Loucy (cell line): ENCODE measurements around the gene FAM236D.
"Not testable (repeated sequence)": the region's sequence is repeated elsewhere in the genome, so short reads cannot be mapped to it uniquely, and the experiment has no call there.

ENCODE experiments used
- EZH2phosphoT487 ChIP-seq: fragments of 200-600 bp; IDR thresholded peaks from 2 replicates; pipeline ENCODE4 v1.6.1; 2018; ENCODE audit warnings: antibody characterized with exemption, mild to moderate bottlenecking, moderate library complexity, borderline replicate concordance
- TF ChIP-seq, protein P1 (sequence below): fragments of 200-600 bp; sonication (generic); conservative IDR thresholded peaks from 2 replicates; pipeline ENCODE4 v1.5.1; 2014; ENCODE audit warnings: mild to moderate bottlenecking, antibody characterized with exemption, low read length

DNA sequence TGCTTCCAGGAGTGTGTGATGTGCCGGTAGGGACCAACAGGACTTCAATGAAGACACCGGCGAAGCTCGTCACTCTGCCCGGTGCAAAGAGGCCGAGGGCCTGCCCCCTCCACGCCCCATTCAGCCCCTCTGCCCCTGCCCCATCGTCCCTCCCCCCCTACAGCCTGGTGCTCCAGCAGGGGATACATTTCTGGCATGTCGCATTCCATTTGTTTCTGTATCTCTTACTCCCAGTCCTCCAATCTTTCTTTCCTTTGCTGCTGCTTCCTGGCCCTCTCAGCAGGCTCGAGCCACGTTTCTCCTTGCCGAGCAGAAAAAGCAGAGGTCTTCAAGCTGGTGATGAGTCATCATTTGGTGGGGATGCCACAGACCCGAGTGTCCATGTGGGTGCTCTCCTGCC, at the start of gene FAM236D:
- TF ChIP-seq, protein P1, sequence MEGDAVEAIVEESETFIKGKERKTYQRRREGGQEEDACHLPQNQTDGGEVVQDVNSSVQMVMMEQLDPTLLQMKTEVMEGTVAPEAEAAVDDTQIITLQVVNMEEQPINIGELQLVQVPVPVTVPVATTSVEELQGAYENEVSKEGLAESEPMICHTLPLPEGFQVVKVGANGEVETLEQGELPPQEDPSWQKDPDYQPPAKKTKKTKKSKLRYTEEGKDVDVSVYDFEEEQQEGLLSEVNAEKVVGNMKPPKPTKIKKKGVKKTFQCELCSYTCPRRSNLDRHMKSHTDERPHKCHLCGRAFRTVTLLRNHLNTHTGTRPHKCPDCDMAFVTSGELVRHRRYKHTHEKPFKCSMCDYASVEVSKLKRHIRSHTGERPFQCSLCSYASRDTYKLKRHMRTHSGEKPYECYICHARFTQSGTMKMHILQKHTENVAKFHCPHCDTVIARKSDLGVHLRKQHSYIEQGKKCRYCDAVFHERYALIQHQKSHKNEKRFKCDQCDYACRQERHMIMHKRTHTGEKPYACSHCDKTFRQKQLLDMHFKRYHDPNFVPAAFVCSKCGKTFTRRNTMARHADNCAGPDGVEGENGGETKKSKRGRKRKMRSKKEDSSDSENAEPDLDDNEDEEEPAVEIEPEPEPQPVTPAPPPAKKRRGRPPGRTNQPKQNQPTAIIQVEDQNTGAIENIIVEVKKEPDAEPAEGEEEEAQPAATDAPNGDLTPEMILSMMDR: not testable (repeated sequence)
- not testable (repeated sequence) for TF ChIP-seq EZH2phosphoT487
